BE2C (cell line): ENCODE measurements around the gene TCFL5.

Experiments used
- DNase-seq: peaks from one replicate; pipeline ENCODE4 v3.0.0-alpha.2; 2020
- H3K27me3 ChIP-seq: fragments of 250-450 bp; sonication (Bioruptor Pico); 2 replicates; pipeline ENCODE4 v1.5.1; 2020; ENCODE audit warnings: mild to moderate bottlenecking
- H3K36me3 ChIP-seq: fragments of 250-450 bp; sonication (Bioruptor Pico); 2 replicates; pipeline ENCODE4 v1.5.1; 2020; ENCODE audit warnings: mild to moderate bottlenecking
- H3K4me1 ChIP-seq: fragments of 250-450 bp; sonication (Bioruptor Pico); 2 replicates; pipeline ENCODE4 v1.5.1; 2020
- H3K4me3 ChIP-seq: 2 replicates; pipeline ENCODE4 v1.5.1; 2011; ENCODE audit warnings: low read depth, low read length
- H3K9me3 ChIP-seq: fragments of 250-450 bp; sonication (Bioruptor Pico); 2 replicates; pipeline ENCODE4 v1.5.1; 2020
- TF ChIP-seq, protein P1 (sequence below): IDR thresholded peaks from 2 replicates; pipeline ENCODE4 v1.5.1; 2012; ENCODE audit warnings: mild to moderate bottlenecking, low read depth, low read length

Gene TCFL5

DNA sequence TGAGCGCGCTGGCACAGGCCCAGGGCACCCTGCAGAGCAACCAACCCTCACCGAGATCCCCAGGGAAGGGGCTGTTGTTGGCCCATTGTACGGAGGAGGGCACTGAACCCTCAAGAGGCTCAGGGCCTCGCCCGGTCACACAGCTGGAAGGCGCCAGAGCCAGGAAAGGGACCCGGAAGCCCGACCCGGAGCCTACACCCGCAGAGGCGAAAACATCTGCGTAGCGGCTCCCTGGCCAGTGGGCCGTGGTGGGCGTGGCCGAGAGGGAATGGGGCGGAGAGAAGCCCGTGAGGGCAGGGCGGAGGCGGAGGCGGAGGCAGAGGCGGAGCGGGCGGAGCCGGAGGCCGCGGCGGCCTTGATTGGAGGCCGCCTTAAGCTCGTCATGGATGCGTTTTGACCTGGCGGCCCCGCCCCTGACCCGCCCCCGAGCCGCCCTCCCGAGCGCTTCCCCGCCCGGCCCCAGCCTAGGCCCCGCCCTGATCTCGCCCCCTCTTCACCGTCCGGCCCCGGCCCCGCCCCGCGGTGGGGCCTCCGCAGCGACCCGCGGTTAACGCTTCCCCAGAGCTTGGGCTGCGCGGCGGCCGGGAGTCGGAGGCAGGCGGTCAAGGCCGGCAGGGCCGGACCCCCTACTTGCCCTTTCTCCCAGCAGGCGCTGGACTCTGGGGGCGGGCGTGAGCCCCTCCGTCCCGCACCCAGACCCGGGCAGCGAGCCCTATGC lies 67.5 kb downstream of the TCFL5 start:
- Histone ChIP-seq H3K4me1 (0 out of 2 replicates have a peak, but pooled peaks cover 3% of the 10 kb centered on the region), H3K9me3 (no peaks in the 10 kb centered on the region), H3K4me3 (peak overlapping the region; percentile 61), H3K27me3 (no peaks in the 10 kb centered on the region), H3K36me3 (peaks cover 15% of the 10 kb centered on the region)
- TF ChIP-seq, protein P1, sequence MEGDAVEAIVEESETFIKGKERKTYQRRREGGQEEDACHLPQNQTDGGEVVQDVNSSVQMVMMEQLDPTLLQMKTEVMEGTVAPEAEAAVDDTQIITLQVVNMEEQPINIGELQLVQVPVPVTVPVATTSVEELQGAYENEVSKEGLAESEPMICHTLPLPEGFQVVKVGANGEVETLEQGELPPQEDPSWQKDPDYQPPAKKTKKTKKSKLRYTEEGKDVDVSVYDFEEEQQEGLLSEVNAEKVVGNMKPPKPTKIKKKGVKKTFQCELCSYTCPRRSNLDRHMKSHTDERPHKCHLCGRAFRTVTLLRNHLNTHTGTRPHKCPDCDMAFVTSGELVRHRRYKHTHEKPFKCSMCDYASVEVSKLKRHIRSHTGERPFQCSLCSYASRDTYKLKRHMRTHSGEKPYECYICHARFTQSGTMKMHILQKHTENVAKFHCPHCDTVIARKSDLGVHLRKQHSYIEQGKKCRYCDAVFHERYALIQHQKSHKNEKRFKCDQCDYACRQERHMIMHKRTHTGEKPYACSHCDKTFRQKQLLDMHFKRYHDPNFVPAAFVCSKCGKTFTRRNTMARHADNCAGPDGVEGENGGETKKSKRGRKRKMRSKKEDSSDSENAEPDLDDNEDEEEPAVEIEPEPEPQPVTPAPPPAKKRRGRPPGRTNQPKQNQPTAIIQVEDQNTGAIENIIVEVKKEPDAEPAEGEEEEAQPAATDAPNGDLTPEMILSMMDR: no peak
- DNase-seq: peak; percentile 99

DNA sequence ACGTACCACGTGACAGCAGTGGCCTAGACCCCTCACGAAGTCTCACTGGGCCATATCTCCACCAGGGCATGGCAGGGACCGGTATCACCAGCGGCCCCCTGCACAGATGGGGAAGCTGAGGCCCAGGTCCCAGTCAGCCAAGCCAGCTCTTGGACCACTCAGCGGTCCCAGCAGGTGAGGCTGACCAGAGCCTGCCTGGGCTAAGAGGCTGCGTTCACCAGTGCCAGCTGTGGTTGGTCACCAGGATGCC lies 67.9 kb downstream of the TCFL5 start:
- peaks cover 11% of the 10 kb centered on the region for H3K36me3 ChIP-seq
- DNase-seq: no peak
- TF ChIP-seq, protein P1: no peak
- no peaks in the 10 kb centered on the region for H3K27me3 ChIP-seq
- H3K4me3 ChIP-seq: peak overlapping the region; percentile 27; the same call in 1 of the 2 replicates
- H3K4me1 ChIP-seq: peaks cover 7% of the 10 kb centered on the region; the same call in 1 of the 2 replicates
- H3K9me3 ChIP-seq: no peaks in the 10 kb centered on the region

DNA sequence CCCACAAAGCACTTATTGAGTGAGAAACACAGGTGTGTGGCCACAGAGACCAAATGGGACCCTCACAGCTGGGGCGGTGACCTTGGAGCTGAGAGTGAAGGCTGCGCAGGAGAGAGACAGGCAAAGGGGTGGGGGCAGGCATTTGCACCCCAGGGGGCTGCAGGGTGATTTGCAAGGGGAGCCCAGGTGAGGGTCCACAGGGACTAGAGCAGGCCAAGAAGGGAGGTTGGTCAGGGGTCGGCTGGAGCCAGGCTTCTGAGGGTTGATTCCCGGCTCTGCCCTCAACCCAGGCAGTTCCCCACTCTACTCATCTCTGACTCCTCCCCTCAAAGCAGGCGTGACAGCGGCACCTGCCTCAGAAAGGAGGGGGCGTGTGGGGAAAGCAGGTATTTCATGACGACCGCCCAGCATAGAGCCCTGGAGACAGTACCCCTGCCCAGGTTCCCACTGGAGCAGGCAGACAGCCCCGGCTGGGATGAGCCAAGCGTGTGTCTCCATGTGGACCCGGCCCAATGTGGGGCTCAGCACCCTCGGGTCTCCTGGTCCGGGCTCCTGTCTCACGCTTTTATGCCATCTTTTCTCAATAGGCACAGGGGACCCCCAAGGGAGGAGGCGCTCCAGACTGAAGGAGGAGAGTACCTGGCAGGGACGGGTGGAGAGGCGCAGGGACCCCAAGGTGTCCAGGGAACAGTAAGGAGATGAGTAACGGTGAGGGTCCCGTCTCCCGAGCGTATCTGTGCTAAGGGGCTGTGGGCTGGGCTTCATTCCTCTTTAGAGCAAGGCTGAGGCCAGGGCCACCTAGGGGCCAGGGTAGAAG lies 68.5 kb downstream of the TCFL5 start:
- Histone ChIP-seq H3K27me3 (no peaks in the 10 kb centered on the region), H3K36me3 (peaks cover 5% of the 10 kb centered on the region), H3K4me1 (peaks cover 7% of the 10 kb centered on the region; the same call in 1 of the 2 replicates), H3K4me3 (no peak overlapping the region), H3K9me3 (no peaks in the 10 kb centered on the region)
- TF ChIP-seq, protein P1: no peak
- DNase-seq: no peak

DNA sequence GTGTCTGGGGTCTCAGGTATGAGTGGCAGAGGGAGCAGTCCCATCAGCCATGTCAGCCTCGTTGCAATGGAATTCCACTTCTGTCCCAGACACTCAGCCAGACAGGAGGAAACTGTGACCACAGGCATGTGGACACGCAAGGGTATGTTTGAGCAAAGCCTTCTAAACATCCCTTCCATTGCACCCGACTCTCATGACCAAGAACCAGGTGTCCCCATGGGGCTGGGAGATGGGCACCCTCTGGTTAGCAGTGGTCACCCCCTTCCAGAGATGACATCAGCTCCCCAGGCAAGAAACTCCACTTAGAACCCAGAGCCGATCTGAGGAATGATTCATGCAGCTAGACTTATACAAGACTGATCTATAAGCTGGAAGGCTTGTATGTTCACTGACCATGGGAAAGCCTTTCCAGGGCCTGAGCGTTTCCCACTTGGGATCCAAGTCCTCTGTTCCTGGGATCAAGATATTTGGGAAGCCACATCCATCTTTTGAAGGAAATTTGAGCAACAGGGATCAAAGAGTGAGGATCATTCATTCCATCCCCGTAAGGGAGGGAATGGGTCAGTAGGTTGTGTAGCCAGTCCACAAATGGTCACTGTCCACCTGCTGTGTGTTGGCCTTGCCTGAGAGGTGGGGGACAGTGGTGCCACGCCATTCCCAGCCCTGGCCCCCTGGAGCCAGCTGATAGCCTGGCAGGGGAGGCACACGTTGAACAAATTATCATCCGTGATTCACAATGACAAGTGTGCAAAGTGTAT lies 69.3 kb downstream of the TCFL5 start:
- H3K4me3 ChIP-seq: no peak overlapping the region
- no peak for DNase-seq
- no peaks in the 10 kb centered on the region for H3K27me3 ChIP-seq
- peaks cover 9% of the 10 kb centered on the region for H3K4me1 ChIP-seq
- TF ChIP-seq, protein P1: no peak
- no peaks in the 10 kb centered on the region for H3K9me3 ChIP-seq
- H3K36me3 ChIP-seq: no peaks in the 10 kb centered on the region

DNA sequence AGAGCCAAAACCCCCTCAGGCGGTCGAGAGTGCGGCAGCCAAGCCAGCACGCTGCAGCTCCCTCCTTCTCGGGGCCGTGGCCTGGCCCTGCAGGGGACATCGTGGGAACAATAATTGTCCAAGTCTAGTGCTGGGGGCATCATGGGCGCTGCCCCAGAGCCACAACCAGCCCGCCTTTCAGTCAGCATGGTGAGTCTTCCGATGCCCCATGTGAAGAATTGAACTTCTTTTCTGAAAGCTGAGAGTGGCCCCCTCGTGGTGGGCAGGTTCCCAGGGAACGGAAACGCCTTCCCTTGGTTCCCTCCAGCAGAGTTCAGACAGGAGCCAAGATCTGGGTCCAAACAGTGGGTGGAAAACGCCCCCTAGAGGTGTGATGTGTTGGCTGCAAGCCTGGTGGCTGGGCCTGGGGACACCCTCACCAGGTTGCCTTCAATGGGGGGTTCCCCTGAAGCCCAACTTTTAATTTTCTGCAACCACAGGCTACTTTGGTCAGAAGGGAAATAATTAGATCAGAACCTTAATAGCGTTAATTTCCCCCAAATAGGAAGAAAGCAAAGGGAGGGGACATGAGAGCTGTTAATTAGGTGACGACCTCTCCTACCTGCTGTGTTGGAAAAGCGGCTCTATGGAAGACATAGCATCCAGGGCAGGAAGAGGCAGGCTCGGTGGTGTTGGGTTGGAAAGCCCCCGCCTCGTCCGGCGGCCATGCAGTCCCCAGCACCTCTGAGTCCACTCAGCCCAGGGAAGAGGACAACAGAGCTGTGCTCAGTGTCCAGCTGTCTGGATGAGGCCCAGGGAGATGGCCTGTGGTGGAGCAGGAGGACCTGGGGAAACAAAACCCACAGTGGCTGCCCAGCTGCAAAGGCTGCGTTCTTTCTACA lies 70.1 kb downstream of the TCFL5 start:
- H3K27me3 ChIP-seq: no peaks in the 10 kb centered on the region
- TF ChIP-seq, protein P1: peak; percentile 100
- DNase-seq: peak; percentile 91
- H3K4me3 ChIP-seq: no peak overlapping the region
- H3K36me3 ChIP-seq: no peaks in the 10 kb centered on the region
- H3K9me3 ChIP-seq: no peaks in the 10 kb centered on the region
- H3K4me1 ChIP-seq: peaks cover 9% of the 10 kb centered on the region
